ENCODE measurements around the gene COL26A1. TPM values are rescaled to one million over a fixed set of nuclear protein-coding genes. Genes with fewer than 3 reads are reported as not detected.
A peak's percentile ranks its signal among the peaks of the same experiment; 100 is the strongest.

COL26A1 gene
- total and polyA plus RNA-seq, 4 donors: 0.05 to 4.7 (median 0.28) TPM

DNA sequence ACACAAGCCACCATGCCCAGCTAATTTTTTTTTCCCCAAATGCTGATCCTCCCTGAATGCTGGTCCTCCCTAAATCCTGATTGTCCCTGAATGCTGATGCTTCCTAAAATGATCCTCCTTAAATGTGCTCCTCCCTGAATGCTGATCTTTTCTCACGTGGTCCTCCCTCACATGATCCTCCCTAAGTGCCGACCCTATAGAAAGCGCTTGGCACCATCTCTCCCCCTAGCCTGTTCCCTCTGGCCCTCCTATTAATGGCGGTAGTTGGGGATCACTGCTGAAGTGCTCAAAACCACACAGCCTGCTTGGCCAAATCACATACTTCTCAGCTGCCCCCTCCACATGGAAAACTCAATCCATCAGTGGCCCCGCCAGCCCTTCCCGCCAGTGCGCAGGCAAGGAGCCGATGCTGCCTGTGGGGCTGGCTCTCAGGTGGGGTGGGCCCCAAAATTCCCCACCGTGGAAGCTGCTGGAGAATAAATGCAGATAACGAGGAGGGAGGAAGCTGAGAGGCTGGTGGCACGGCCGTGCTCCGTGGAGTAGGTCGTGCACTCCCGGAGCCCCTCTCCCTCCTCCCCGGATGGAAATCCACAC is 42.9 kb downstream of the COL26A1 start:
- Histone ChIP-seq H3K27me3 (ENCODE audit: control insufficient read depth in 3 of 3, insufficient read depth in 3 of 3, low read length in 2 of 3) (no peaks in the 10 kb centered on the region), H3K36me3 (ENCODE audit: control insufficient read depth in 4 of 4, insufficient read depth in 4 of 4, low read length in 4 of 4) (no peaks in the 10 kb centered on the region), H3K27ac (ENCODE audit: low read depth in 1 of 2, low read length in 1 of 2) (no peak overlapping the region), H3K4me1 (ENCODE audit: control insufficient read depth in 5 of 5, insufficient read depth in 5 of 5, low read length in 5 of 5) (peaks cover 0 to 8% (median 0%) of the 10 kb centered on the region in 5 donors), H3K9me3 (ENCODE audit: control insufficient read depth in 4 of 4, insufficient read depth in 3 of 4, low read length in 3 of 4) (peaks cover 0 to 8% (median 2%) of the 10 kb centered on the region in 4 donors), H3K4me3 (no peak overlapping the region), H3K9ac (ENCODE audit: insufficient read depth in 1 of 2, low read length in 2 of 2) (no peak overlapping the region)
- TF ChIP-seq, protein P1, sequence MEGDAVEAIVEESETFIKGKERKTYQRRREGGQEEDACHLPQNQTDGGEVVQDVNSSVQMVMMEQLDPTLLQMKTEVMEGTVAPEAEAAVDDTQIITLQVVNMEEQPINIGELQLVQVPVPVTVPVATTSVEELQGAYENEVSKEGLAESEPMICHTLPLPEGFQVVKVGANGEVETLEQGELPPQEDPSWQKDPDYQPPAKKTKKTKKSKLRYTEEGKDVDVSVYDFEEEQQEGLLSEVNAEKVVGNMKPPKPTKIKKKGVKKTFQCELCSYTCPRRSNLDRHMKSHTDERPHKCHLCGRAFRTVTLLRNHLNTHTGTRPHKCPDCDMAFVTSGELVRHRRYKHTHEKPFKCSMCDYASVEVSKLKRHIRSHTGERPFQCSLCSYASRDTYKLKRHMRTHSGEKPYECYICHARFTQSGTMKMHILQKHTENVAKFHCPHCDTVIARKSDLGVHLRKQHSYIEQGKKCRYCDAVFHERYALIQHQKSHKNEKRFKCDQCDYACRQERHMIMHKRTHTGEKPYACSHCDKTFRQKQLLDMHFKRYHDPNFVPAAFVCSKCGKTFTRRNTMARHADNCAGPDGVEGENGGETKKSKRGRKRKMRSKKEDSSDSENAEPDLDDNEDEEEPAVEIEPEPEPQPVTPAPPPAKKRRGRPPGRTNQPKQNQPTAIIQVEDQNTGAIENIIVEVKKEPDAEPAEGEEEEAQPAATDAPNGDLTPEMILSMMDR (IDR thresholded peaks at IDR 0.05; ENCODE audit: control extremely low read depth, extremely low read depth): no peak
- ATAC-seq (ENCODE audit: insufficient read depth, low FRiP score) (no peak), DNase-seq (no peak)
- 74 to 85% methylated on average over 16 of the region's 16 CpGs for WGBS, 2 donors

- H3K4me3 ChIP-seq: no peak overlapping the region
These were observed 48.2 kb downstream of the COL26A1 start for GRCh38 chr7:101410743-101411507.

DNA sequence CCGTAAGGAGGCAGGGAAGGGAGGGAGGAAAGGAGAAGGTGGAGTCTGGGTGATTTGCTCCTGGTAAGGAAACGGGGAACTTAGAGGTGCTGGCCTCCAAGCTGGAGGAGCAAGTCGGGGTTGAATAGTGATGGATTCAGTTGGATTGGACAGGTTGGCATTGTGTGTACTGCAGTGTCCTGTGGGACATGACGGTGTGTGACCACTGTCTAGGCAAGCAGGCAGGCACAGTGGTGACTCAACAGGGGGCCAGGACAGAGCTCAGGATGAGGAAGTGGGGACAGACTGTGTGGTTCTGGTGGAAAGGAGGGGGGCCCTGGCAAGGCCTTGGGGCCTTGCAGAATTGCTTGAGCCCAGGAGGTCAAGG is 48.8 kb downstream of the COL26A1 start:
- no peaks in the 10 kb centered on the region for H3K4me1 ChIP-seq (ENCODE audit: control insufficient read depth in 5 of 5, insufficient read depth in 5 of 5, low read length in 5 of 5)
- TF ChIP-seq, protein P1 (IDR thresholded peaks at IDR 0.05; ENCODE audit: control extremely low read depth, extremely low read depth): no peak
- no peak overlapping the region for H3K9ac ChIP-seq (ENCODE audit: insufficient read depth in 1 of 2, low read length in 2 of 2)
- H3K9me3 ChIP-seq (ENCODE audit: control insufficient read depth in 4 of 4, insufficient read depth in 3 of 4, low read length in 3 of 4): peaks cover 0 to 3% (median 1%) of the 10 kb centered on the region in 4 donors
- 23 to 24% methylated on average over 4 of the region's 4 CpGs for WGBS, 2 donors
- H3K36me3 ChIP-seq (ENCODE audit: control insufficient read depth in 4 of 4, insufficient read depth in 4 of 4, low read length in 4 of 4): no peaks in the 10 kb centered on the region
- ATAC-seq (ENCODE audit: insufficient read depth, low FRiP score): no peak
- H3K27ac ChIP-seq (ENCODE audit: low read depth in 1 of 2, low read length in 1 of 2): no peak overlapping the region
- no peak for DNase-seq
- H3K27me3 ChIP-seq (ENCODE audit: control insufficient read depth in 3 of 3, insufficient read depth in 3 of 3, low read length in 2 of 3): no peaks in the 10 kb centered on the region
- no peak overlapping the region for H3K4me3 ChIP-seq

More at GRCh38 chr7:101410743-101411507, 48.2 kb downstream of the COL26A1 start:
- DNase-seq: peak; percentile 57 to 72 (median 59)
- TF ChIP-seq, protein P1 (IDR thresholded peaks at IDR 0.05; ENCODE audit: control extremely low read depth, extremely low read depth): peak; percentile 61
- peak; percentile 58 for ATAC-seq (ENCODE audit: insufficient read depth, low FRiP score)
- Histone ChIP-seq H3K36me3 (ENCODE audit: control insufficient read depth in 4 of 4, insufficient read depth in 4 of 4, low read length in 4 of 4) (no peaks in the 10 kb centered on the region), H3K27ac (ENCODE audit: low read depth in 1 of 2, low read length in 1 of 2) (no peak overlapping the region), H3K9me3 (ENCODE audit: control insufficient read depth in 4 of 4, insufficient read depth in 3 of 4, low read length in 3 of 4) (peaks cover 0 to 3% (median 1%) of the 10 kb centered on the region in 4 donors), H3K9ac (ENCODE audit: insufficient read depth in 1 of 2, low read length in 2 of 2) (no peak overlapping the region), H3K27me3 (ENCODE audit: control insufficient read depth in 3 of 3, insufficient read depth in 3 of 3, low read length in 2 of 3) (no peaks in the 10 kb centered on the region), H3K4me1 (ENCODE audit: control insufficient read depth in 5 of 5, insufficient read depth in 5 of 5, low read length in 5 of 5) (no peaks in the 10 kb centered on the region)
- WGBS, 2 donors: 18 to 28% methylated on average over 16 of the region's 16 CpGs
